HG03108 (cell line): ENCODE data around the gene ERICH6B.

ENCODE experiments used
- ATAC-seq: cut with Tn5 transposase; IDR thresholded peaks from one replicate; pipeline ENCODE4 v1.9.1; 2021; ENCODE audit warnings: moderate library complexity; ENCODE audit not compliant: unreplicated experiment

Gene ERICH6B

DNA sequence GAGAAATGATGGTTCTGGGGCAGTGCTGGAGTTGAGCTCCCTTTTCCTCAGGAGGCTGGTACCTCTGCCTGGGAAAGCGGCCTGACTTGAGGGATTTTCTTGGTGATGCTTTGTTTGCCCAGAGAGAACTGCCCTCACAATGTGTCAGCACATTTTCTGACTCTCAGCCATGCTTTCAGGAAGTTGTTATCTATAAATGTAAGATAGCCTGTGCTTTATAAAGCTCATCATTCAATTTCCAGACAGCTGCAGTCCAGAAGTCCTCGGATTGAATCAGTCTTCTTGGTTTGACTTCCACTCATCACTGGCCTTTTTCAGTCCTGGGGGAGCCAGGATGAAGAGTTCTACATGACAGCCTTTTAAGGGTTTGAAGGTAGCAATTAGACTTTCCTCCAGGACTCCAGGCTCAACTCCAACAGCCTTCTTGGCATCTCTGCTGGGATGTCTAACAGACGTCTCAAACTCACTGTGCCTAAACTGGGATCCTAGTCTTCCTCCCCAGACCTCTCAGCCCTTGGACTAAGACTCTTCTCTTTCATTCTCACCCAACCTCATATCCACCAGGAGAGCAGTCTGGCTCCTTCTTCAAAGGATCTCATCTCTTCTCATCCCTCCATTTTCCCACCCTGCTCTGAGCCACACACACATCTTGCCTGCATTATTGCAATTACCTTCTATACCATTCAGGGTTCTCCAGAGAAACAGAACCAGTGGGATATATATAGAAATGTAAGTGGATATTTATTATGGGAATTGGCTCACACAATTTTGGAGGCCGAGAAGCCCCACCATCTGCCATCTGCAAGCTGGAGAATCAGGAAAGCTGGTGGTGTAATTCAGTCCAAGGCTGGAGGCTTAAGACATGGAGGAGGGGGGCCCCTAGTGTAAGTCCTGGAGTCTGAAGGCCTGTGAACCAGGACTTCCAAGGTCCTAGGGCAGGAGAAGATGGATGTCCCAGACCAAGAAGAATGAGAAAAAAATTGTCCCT lies 13.1 kb downstream of the ERICH6B start:
- ATAC-seq: no peak

DNA sequence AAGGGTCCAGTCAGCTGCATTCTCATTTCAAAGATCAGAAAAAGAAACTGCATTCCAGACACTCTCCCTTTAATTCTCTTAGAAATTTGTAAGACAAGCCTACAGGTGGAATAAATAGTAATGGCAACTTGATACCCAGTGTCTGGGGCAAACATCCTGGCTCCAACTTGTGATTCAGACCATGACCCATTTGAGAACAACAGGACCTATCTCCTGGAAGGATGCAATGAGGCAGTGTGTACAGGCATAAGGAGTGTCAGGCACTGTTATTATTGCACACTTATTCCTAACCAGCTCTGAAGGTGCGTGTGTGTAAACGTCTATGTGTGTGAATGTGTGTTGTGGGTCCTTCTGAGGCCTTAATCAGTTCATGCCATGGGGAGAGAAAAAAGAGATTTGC lies 13.9 kb downstream of the ERICH6B start:
- no peak for ATAC-seq

DNA sequence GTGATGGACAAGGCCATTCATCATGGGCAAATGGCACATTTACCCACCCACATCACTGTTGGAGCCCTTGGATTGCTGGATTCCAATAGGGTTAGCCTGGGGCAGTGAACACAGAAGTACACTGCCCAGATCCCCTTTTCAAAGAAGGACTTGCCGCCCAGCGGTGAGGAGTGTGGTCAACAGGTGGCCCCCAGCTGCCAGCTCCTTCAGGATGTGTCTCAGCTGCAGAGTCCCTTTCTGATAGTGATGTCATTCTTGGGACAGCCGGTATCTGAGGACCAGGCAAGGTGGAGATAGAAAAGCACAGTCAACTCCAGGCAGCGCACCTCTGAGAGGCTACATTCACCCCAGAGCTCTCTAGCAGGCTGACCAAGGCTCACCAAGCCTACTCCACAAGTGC lies 16.9 kb downstream of the ERICH6B start:
- no peak for ATAC-seq

DNA sequence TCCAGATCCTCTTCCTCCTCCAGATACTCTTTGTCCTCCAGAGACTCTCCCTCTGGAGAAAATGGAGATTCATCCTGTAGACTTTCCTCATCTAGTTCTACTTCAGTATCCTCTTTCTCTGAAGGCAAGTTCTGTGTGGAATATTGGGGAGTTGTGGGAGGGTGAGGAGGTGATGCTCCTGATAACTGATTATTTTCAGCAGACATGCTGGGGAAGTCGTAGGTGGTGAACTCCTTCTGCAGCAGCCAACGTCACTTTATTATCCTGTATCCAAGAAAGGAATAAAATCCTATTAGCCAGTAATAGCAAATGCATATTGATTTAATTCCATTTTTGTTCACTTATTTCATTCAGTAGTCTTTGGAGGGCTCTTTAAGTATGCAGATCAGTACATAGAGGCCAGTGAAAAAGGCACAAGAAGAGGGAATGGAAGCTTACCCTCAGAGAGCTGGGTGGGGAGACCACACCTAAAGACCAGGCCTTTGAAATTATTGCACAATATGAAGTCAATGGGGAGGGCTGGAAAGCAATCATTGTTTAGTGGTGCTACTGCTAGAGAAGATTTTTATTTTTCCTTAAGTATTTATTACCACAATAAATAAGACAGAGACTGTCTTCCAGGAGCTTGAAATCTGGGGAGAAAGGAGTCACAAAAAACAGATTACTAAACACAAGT lies 18.6 kb downstream of the ERICH6B start:
- ATAC-seq: no peak

DNA sequence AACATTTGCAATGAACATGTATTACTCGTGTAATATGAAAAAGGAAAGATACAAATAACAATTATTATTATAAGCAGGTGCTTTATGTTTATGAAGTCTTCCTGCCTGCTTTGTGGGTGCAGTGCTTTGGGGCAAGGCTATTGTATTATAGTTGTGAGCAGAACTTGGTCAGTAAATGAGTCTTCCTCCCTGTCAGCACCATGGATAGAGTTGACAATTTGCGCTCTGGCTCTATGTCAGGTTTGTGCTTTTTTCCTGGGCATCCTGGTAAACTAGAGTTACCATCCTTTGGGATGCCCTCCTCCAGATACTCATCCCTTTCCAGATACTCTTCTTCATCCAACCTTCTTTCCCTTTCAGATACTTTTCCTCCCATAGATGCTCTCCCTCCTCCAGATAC lies 19.6 kb downstream of the ERICH6B start:
- no peak for ATAC-seq

DNA sequence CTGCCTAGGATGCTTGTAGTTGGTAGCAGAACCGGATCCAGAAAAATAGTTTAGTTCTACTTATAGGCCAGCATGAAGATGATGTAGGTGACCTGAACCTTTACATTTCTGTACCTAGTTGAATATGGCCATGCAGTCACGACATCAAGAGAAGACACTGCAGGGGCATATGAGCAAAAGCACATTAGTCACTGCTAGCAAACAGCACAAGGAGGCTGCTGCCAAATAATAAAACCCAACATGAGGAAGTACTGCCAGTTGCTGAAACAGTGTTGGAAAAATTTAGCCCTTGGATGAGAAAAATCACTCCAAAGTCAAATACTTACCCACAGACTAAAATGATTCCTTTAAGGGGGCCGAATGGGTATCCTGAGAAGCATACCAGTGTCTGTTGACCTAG lies 20.8 kb downstream of the ERICH6B start:
- no peak for ATAC-seq

DNA sequence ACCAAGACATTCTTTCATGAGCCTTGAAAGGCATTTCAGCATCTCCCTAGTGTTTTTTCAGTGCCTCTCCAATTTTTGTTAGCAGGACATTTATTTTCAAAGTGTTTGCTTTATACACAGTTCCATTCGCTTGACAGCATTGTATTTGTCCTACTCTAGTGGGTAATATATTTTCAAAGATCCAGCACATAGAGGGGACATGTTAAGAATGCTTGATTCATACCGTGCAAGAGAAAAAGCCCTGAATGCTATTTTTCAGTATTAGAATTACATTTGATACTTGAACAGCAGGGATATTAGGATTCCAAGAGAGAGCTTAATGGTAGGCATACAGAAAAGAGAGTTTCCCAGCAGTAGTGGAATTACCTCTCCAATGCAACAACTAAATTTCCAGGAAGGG lies 21.3 kb downstream of the ERICH6B start:
- no peak for ATAC-seq

DNA sequence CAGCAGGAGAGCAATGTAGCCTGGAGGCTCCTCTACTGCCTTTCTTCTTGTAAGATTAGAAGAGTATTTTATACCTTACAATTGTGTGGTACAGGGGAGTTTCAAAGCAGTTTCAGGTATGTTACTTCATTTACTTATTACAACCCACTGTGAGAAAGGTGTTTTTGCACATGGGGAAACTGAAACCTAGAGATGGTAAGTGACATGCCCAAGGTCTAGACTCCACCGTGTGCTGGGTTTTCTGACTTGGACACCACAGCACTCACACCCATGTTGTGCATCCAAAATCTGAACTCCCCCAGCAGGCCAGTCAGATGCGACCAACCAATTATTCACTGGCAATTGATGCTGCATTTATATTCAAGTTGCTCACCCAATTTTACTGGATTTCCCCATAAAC lies 22.8 kb downstream of the ERICH6B start:
- no peak for ATAC-seq

DNA sequence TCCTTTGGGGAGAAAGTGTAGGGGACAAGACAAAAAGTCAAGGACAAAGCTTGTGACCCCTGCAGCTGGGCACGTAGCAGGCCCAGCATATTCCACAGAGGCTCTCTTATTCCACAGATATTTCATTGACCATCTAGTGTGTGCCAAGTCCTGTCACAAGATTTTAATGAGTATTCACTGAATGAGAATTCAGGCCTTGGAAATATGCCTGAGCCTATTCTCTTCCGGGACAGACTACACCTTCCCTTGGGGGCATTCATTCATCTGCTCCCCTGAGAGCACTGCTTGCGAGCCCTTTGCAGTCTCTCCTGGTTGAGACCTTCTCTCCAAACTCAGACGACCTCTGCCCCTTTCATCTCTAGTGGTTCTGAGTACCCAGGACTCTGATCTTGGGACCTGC lies 25.5 kb downstream of the ERICH6B start:
- no peak for ATAC-seq

DNA sequence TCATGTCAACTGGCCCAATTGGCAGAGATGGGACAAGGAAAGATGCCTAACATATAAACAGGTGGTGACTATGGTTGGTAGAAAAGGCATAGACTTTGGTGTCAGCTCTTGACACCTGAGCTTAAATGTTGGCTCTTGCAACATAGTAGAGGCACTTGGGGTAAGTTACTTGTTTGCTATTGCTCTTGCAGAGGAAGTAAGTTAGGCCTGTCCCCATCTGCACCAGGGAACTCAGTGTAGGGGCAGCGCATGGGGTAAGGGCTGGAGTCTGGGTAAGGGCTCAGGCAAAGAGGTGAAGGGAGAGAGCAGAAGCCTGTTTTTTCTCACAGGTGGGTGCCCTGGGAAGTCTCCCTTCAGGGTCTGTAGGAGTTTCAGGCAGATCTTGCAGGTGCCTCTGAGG lies 27.6 kb downstream of the ERICH6B start:
- ATAC-seq: no peak

DNA sequence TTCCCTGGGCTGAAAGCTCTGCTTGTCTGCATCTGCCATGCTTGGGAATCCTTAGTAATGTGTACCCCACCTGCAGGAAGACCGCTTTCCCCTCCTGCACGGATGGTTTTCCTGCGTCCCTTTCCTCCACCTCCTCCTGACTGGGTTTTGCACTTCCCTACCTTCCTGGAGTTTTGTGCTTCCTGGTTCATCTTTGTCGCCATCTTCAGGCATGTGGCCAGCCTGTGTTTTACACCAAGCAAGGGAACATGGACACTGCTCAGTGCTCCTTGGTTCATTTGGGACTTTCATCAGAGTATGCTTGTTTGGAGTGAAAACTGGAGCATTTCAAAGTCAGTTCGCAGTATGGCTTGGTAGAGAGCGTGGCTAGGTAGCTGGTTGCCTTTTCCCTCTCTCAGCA lies 30.7 kb downstream of the ERICH6B start:
- no peak for ATAC-seq

DNA sequence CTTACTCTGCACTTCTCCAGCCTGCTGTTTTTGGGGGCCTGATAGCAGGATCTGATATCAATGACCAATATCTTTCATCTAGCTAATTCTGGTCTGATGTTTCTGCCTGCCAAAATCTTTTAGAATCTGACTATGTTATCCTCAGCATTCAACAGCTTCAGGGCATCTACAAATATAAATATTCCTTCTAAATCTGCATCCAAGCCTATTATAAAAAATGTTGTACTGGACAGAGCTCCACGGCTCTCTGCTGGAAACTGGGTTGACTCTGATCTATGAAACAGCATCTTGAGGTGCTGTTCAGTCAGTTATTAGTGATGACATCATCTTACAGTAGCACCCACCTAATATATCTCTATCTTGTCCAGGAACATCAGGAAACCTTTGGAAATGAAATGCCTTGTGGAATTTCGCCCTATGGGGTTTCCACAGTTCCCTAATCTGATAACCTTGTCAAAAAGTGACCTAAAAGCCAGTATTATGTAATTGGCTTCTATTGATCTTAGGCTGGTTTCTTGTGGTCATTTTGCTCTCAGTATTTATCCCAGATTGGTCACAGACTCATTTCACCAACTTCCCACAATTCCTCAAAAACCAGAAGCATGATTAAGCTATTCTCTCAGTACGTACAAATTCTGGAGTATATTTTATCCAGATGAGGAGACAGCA lies 33.0 kb downstream of the ERICH6B start:
- no peak for ATAC-seq

DNA sequence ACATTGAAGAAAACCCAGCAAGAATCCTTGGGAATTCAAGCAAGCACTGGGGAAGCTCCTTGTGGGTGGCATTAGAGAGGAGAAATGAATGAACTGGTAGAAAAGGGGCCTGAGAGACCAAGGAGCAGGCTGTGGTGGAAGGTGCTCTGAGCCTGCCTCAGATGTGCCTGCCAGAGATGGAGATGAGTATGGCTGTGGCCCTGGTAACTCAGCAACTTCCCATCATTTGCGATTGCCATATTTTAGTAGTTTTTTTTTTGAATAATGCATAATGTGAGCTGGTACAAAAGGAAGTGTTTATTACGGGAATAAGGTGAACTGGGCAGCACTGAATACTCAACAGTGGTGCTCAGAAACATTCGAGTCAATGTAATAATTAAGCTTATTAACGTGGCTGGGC lies 39.1 kb downstream of the ERICH6B start:
- ATAC-seq: no peak

DNA sequence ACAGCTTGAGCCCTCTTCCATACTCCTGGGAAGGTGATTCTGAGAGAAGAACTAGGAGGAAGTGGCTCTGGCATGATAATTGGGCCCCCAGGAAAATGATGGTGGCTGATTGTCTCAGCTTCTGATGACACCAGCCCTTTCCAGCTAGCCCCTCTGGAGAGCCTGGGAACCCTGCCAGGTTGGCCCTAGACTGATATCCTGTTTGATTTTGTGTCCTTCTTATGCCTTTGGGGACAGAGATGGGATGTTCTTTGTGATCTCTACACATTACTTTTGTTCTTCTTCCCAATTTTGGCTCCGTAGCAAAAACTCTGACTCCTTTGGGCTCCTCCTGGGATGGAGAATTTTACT lies 39.7 kb downstream of the ERICH6B start:
- no peak for ATAC-seq

DNA sequence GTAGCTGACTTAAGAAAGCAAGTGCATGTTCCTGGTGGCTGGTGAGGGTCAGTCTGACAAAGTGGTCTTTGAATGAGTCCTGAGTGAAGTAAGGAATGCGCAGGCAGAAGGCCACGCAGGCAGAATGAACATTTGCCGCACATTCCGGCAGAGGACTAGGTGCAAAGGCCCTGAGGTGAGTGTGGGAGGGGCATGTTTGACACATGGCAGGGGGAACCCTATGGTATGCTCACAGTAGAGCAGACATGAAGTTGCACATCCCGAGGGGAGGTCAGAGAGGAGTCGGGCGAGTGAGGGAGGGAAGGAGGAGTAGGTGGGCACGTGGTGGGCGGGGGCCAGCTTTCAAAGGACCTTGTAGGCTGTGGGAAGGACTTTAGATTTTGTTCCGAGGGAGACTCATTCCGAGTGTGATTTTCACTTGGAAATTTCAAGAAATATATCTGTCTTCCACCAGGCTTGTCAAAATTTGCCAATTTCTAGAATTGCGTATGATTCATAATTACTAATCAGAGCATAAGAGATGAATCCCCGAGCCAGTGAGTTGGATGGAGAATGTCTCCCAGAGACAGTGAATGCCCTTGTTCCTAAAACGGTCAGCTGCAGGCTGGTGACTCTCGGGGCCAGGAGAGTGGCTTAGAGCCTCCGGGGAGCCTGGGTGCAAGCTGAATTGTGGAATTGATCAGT lies 40.3 kb downstream of the ERICH6B start:
- no peak for ATAC-seq

DNA sequence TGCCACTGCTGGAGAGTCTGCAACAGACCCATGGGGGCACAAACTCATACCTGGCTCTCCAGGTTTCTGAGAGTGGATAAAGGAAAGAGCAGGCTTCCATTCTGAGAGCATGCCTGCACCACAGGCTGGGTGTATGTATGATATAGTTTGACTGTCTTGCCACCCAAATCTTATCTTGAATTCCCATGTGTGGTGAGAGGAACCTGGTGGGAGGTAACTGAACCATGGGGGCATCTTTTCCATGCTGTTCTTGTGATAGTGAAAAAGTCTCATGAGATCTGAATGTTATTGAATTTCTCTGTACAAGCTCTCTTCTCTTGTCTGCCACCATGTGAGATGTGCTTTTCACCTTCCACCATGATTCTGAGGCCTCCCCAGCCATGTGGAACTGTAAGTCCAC lies 50.2 kb downstream of the ERICH6B start:
- ATAC-seq: no peak

DNA sequence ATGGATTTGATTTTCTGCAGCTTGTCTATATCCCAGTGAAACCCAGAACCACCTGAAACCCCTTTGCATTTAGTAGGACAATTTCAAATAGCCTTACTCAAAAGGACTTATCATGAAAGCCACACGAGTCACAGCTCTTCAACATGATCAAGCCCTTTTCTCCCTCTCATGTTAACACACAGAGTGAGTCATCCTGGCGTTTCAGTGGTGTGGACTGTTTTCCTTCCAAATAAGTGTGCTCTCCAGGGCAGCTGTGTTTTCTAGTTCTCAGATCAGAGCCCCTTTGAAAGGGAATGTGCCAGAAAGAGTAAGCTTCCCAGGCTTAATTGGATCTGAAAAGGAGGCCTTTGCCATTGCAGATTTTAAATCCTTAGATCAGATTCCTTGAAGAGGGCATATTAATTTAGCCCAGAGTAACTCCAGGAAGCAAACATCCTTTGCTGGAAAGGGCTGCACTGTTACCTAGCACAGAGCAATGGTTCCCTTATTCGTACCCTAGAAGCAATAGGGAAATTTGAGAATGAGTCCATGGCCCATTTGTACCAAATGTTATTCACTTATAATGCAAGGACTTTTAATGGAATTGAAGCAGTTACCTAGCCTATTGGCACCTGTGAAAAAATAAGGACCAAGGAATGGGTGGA lies 51.3 kb downstream of the ERICH6B start:
- ATAC-seq: no peak

DNA sequence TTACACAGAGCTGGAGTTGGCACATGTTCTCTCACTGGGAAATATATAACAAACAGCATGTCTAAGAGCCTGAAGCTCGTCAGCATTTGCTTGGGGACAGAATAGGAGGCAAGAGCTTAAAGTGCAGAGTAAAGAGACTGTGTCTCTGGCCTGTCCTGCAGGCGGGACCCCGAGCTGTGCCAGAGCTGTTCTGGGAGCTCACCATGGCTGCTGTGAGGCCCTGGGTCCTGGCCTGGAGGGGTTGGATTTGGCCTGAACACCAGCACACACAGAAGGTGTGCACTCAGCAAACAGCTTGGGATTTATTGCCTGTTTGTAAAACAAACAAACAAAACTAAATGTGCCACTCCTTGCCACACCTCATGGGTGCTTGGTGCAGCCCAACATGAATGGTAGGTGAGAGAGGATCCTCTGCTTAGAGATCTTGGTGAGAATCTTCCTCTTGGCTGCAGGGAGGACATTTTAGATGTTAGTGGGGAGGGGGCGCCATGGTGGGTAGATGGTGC lies 60.9 kb downstream of the ERICH6B start:
- no peak for ATAC-seq

DNA sequence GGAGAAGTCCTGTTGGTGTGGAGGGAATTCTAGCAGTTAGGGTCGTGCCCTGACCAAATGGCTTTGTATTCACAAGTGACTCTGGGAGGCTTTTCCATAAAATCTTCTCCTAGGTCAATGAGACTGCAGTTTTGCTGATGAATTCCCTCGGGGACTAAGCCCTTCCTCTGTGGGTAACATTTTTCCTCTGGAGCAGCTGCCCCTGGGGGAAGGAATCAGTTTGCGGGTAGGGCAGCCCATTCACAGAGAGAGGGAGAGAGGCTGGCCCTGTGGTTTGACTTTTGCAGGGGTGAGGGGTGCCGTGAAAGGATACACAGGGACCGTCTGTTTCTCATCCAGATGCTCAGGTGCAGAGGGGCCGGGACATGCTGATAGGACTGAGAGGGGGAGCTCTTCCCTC lies 67.3 kb downstream of the ERICH6B start:
- no peak for ATAC-seq

DNA sequence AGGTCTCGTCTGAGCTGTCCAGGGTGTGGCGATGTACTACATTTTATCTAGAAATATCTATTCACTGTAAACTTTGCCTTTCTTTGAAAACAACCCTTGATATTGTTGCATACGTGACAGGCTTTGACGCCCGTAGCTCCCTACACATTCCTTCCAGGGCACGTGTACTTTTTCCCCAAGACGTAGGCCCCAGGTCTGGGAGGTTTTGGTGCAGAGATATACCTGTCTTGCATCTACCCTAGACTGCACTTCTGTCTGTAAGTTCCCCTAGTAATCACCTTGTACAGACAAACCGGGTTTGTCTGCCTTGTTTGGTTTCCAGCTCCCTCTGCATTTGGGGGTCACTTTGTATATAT lies 69.2 kb downstream of the ERICH6B start:
- no peak for ATAC-seq
